Fibroblast of skin of back (primary cell): ENCODE data around the gene TMC3.
"Not testable (repeated sequence)": the region's sequence is repeated elsewhere in the genome, so short reads cannot be mapped to it uniquely, and the experiment has no call there.

Experiments
- DNase-seq: peaks from one replicate; pipeline ENCODE4 v3.0.0-alpha.2; 2013

Gene TMC3

DNA sequence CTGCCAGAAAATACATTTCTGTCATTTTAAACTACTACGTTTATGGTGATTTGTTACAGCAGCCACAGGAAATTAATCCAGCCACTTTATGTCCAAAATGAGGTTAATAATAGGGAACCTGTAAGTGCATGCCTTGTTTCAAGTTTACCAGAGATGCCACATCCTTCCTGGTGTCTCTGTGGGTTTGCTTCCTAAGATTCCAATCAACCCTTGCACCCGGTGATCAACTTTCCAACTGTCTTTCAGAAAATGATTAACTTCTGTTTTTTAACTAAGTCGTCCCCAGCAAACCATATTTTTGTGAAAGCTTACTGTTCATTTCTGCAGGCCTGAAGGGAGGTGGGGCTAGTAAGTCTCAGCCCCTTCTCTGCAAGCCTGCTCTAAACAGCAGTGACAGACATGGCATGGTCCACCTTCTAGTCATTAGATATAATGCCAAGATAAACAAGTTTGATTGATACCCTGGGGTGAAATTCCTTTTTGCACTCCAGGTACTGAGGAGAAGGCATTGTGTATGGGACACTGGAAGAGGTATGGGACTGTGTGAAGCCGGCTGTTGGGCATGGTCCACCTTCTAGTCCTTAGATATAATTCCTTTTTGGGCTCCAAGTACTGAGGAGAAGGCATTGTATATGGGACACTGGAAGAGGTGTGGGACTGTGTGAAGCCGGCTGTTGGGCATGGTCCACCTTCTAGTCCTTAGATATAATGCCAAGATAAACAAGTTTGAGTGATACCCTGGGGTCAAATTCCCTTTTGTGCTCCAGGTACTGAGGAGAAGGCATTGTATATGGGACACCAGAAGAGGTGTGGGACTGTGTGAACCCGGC, 11.1 kb upstream of the TMC3 start:
- DNase-seq: no peak

GRCh38 chr15:81381720-81382119, 7.7 kb upstream of the TMC3 start:
- no peak for DNase-seq

DNA sequence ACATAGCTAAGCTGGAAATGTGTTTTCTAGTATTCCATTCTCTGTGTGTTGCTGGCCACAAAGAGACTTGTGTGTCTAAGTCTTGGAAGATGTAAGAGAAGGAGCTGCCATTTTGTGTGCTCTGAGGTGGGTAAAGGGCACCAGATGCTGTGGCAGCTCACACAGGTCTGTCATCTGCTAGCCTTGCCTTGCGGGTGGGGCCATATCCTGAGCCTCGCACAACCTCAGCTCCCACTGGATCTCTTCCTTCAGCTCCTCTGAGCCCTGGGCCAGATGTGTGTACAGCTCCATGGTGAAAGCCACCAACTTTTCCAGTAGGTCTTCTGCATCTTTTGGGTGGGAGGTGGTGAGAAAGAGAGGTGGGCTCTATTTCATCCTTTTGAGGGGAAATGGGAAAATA, 6.7 kb upstream of the TMC3 start:
- DNase-seq: no peak

GRCh38 chr15:81380203-81380602, 6.2 kb upstream of the TMC3 start:
- no peak for DNase-seq

GRCh38 chr15:81379269-81379668, 5.3 kb upstream of the TMC3 start:
- no peak for DNase-seq

- no peak for DNase-seq
Observed at GRCh38 chr15:81378443-81378842, 4.4 kb upstream of the TMC3 start.

DNA sequence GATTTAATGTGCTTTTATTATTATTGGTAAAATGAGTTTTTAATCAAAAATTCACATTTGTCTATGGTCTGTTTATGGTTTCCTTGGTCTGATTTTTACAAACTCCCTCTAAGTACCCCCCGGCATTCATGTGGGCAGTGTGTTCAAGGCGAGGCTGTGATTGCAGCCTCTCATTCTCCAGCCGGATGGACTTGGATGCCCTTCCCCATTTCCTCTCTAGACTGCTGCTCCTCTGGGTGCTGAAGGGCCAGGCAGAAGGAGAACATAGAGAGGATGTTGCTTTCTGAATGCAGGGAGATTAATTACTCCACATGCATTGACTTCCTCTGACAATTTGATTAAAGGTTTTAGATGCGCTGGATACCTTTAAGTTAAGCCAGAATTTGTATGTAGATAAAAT, 3.9 kb upstream of the TMC3 start:
- no peak for DNase-seq

DNA sequence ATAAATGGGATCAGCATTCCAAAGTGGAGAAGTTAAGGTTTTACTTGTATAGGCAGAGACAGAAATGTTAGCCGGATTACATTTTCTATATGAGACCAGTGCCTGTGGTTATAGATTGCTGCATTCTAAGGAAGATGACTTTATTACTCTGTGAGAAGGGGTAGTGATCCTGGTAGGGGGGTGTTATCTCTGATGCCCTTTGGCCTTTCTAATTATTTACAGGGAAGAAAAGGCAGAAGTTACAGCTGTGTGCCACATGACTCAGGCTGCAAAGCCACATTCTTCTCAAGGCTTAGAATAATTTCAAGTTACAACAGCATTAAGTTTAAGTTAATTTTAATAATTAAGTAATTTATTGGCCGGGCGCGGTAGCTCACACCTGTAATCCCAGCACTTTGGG, 2.2 kb upstream of the TMC3 start:
- no peak for DNase-seq

DNA sequence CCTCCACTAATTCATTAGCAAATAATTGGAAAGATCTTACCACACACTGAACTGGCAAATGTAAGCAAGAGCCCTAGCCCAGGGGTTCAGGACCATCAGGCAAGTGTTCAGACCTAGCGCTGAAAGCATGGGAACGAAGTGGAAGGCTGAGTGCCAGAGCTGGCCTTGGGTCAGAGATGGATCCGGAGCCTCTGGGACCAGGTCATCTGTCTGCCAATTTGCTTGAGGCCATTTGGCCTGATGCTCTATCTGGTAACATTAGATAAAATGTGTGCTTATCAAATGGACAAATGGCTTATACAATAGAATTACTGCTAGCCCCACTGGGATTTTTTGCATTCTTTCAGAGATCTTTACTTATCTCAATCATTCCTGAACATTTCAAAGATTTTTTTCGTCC, 1.4 kb upstream of the TMC3 start:
- DNase-seq: no peak

- no peak for DNase-seq
Observed at GRCh38 chr15:81373176-81373575, 837 bp downstream of the TMC3 start.

DNA sequence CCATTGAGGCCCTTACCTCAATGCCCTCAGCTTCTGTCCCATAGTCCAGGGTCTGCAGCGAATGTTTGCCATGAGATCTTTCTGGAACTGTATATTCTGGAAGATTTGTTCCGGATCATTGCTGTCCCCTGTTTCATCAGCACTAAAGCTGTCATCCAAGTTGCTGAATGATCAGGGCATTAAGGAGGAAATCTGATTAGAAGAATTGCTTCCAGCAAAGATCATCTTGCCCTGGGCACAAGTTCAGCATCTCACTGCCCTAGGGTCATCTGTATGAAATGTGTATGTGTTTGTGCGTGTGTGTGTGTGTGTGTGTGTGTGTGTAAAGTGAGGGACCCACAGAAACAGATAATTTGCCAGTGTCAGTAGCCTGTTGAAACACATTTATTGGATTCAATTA, 1.4 kb downstream of the TMC3 start:
- DNase-seq: no peak

- DNase-seq: no peak
Observed at GRCh38 chr15:81363718-81364500, 10.1 kb downstream of the TMC3 start.

DNA sequence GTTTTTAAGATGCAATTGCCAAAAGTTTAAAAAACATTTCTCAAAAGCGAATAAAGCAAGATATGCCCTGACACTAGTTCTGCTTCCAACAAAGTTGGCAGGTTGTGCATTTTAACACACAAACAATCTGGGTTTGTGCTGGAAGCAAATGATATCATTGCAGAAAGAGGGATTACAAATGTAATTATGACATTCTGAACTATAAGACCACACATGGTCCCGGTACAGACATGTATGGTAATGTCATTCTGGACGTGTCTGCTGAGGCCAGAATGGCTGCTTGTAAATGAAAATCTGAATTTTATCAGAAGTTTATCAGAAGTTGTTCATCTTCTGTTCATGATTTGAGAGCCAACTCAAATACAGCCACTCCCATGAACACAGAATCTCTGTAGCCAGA, 10.7 kb downstream of the TMC3 start:
- no peak for DNase-seq

DNA sequence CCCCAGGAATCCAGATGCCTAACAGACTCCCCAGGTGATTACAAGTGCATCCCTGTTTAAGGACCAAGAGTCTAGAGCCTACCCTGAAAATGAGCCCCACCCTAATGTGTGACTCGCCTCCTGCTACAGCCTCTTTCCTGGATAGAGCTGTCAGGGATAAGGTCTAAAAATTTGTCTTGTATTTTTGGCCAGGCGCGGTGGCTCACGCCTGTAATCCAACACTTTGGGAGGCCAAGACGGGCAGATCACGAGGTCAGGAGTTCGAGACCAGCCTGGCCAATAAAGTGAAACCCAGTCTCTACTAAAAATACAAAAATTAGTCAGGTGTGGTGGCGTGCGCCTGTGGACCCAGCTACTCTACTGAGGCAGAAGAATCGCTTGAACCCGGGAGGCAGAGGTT, 11.2 kb downstream of the TMC3 start:
- DNase-seq: no peak

DNA sequence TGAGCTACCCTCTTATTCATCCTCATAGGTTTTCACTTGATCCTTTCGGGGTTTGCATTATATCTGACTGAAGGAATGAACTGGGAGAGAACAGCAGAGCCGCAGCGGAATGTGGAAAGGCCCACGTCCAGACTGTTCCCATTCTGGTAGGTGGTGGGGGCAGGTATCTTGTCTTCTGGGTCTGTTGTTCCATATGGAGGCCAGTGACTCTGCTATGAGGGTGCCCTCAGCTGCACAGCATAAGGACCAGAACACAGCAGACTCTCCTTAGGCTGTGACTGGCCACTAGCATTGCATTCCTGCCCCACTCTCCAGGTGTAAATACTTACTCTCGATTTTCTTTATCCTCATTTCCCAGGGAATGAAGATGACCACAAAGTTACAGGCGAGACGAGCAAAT, 12.1 kb downstream of the TMC3 start:
- DNase-seq: no peak

- no peak for DNase-seq
Observed at GRCh38 chr15:81360491-81360890, 13.5 kb downstream of the TMC3 start.

DNA sequence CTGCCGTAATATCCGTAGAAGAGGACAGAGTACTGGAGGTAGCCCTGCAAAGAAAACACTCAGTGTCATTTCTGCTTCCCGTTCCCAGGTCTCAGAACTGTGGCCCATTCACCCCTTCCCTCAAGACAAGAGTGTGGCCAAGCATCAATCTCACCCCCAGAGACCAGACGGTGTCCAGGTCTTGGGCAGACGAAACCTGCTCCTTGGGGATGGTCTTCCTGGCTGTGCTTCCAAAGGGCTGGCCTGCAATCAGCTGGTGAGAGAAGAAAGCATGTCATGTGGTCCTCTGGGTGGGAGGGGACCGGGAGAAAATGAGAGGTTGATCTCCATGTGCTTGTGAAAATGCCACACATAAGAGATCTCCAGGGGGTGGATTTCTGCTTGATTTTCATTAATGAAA, 15.8 kb downstream of the TMC3 start:
- no peak for DNase-seq

- DNase-seq: no peak
Observed at GRCh38 chr15:81357180-81357686, 16.8 kb downstream of the TMC3 start.

DNA sequence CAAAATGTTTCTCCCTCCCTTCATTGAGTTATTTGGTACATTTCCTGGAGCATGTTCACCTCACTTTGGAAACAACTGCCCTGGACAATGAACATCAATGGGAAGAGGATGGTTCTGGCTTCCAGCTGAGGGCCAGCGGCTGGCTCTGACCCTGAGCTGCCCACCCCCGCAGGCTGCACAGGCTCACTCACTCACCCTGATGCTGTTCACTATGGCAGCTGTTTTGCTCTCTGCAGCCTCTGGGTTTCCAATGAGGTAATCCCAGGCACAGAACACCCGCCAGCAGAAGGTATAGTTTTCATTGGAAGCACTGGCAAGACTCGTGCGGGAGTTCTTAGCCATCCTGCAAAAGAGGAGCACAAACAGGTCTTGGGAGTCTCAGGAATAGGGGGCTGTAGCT, 17.8 kb downstream of the TMC3 start:
- DNase-seq: no peak

DNA sequence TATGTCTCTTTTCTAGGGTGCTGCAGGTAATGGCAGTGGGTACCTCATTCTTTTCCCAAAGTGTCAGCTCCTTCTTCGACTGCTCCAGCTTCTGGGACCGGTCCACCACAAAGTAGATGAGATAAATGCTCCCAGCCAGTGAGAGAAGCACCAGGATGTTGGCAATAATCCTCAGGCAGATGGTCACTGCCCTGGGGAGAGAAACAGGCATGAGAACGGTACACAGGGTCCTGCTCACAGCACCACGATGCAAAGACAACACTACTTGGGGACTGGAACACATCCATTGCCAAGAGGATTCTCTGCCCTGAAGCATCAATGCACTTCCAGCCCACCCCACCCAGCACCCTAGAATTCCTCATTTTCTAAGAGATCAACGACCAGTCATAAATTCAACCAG, 22.4 kb downstream of the TMC3 start:
- DNase-seq: no peak

DNA sequence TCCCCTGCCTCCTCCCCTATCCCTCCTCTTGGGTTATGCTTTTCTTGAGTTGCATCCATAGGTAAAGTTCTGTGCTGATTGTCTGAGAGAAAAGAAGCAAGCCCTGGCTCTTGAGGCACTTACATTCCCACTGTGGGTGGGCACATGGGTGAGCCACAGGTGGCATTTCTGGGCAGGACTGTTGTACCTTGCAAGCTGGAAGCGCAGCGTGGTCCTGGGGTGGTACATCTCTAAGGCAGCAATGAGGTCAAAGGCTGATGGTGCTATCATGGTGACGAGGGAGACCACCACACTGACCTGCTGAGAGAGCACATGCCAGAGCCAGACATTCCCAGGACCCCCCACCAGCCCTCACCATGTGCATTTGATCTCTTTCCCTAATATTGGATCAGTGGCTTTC, 24.7 kb downstream of the TMC3 start:
- DNase-seq: no peak

GRCh38 chr15:81348691-81349090, 25.3 kb downstream of the TMC3 start:
- not testable (repeated sequence) for DNase-seq

GRCh38 chr15:81347910-81348309, 26.1 kb downstream of the TMC3 start:
- no peak for DNase-seq

DNA sequence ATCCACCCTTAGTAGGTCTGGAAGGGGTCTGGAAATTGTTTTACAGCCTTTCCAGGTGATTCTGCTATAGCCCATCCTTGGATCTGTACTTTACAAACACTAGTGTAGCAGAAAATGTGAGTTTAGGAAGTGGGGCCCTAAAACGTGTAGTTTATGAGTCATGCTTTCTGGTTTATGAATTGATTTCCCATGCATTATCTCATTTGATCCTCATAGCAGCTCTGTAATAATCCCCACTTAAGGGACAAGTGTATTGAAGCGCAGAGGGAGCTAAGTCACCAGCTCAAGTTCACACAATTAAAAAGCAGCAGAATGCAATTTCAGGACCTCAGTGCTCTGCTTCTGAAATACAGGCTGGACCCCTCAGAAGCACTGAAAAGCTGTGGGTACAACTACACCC, 27.4 kb downstream of the TMC3 start:
- DNase-seq: no peak
